NCI-H2171 treated with DMSO at 0.1 percent for 48 hours (cell line): ENCODE data around the gene ABHD6.
"Not testable (repeated sequence)": the region's sequence is repeated elsewhere in the genome, so short reads cannot be mapped to it uniquely, and the experiment has no call there.

ENCODE experiments used
- DNase-seq: peaks from one replicate; lab custom pipeline; 2025; lab: John Stamatoyannopoulos, UW

ABHD6 gene, protein sequence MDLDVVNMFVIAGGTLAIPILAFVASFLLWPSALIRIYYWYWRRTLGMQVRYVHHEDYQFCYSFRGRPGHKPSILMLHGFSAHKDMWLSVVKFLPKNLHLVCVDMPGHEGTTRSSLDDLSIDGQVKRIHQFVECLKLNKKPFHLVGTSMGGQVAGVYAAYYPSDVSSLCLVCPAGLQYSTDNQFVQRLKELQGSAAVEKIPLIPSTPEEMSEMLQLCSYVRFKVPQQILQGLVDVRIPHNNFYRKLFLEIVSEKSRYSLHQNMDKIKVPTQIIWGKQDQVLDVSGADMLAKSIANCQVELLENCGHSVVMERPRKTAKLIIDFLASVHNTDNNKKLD

DNA sequence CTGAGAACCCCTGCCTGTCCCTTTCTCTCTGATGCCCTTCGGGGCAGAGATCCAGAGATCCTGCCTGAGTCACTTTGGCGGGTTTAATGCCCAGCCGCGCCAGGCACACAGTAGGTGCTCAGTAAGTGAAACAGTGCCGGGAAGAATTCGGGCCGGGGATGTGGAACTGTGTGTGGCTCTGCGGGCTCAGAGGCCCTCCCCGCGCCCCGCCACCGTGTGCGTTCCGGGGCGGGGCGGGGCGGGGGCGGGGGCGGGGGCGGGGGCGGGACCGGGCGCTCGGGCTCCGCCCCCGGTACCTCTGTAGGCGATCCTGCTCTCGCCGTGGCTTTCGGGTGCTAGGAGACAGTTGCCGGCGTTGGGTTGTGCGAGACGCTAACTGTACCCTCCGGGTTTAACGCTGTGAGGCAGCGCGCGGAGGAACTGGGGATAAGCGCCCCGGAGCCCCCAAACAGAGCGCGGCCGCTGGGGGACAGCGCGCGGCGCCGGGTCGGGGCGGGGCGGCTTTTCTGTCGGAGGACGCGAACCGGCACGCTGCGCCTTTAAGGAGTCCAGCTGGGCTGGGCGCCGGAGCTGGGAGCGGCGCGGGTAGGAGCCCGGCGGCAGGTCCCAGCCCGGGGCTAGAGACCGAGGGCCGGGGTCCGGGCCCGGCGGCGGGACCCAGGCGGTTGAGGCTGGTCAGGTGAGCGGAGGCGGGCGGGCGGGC is at the start of gene ABHD6:
Gene ABHD6, plus strand, starts transcription at position 555 of the 703 bp plus-strand sequence. CDS start 18,795 bp downstream, outside the sequence.
- DNase-seq = peak; percentile 48

DNA sequence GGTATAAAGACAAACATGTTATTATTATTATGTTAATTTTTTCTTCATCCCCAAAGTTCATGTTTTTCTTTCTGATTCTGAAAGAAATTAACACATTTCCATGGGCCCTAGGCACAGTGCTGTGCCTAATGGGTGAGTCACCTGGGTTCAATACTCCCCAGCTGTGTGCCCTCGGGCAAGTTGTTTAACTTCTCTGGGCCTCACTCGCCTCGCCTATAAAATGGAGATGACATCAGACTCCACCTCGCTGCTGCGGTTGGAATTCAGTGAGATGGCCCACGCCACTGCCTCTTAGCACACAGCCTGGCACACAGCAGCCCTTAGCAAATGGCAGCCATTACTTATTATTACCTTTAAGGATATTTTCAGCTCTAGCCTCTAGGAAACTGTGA is 49.4 kb upstream of the ABHD6 start:
- no peak for DNase-seq

- no peak for DNase-seq
Observed at GRCh38 chr3:58188921-58189451, 48.6 kb upstream of the ABHD6 start.

- DNase-seq = no peak
Observed at GRCh38 chr3:58189691-58190090, 47.9 kb upstream of the ABHD6 start.

GRCh38 chr3:58190291-58190690 is 47.3 kb upstream of the ABHD6 start:
- no peak for DNase-seq

DNA sequence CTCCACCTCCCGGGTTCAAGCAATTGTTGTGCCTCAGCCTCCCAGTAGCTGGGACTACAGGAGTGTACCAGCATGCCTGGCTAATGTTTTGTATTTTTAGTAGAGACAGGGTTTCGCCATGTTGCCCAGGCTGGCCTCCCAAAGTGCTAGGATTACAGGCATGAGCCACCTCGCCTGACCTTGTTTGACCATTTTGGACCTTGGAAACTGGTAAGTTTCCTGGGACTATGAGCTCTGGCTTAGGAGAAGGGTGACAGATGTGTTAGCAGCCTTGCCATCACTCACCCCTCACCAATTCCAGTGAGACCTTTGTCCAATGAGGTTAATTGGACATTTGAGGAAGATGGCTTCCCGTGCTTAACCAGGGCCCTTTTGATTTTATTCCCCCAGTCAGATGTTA is 46.7 kb upstream of the ABHD6 start:
- DNase-seq = no peak

- DNase-seq = no peak
Observed at GRCh38 chr3:58191361-58191991, 46.1 kb upstream of the ABHD6 start.

- DNase-seq = no peak
Observed at GRCh38 chr3:58192069-58192468, 45.5 kb upstream of the ABHD6 start.

GRCh38 chr3:58193682-58194407 is 43.7 kb upstream of the ABHD6 start:
- no peak for DNase-seq

DNA sequence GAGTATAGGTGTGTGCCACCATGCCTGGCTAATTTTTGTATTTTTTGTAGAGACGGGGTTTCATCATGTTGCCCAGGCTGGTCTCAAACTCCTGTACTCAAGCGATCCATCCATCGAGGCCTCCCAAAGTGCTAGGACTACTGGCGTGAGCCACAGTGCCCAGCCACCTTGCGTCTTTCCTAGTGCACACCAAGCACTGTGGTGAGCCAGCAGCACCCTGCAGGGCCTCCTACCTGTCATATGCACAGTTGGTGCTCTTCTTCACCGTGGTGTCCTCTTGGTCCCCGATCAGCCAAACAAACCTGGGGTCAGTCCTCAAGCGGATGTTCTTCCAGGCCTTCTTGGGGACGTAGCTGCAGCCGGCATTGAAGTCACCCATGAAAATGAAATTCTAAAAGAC is 40.0 kb upstream of the ABHD6 start:
- DNase-seq = no peak

- no peak for DNase-seq
Observed at GRCh38 chr3:58198362-58198761, 39.2 kb upstream of the ABHD6 start.

- DNase-seq = no peak
Observed at GRCh38 chr3:58198804-58199203, 38.8 kb upstream of the ABHD6 start.

DNA sequence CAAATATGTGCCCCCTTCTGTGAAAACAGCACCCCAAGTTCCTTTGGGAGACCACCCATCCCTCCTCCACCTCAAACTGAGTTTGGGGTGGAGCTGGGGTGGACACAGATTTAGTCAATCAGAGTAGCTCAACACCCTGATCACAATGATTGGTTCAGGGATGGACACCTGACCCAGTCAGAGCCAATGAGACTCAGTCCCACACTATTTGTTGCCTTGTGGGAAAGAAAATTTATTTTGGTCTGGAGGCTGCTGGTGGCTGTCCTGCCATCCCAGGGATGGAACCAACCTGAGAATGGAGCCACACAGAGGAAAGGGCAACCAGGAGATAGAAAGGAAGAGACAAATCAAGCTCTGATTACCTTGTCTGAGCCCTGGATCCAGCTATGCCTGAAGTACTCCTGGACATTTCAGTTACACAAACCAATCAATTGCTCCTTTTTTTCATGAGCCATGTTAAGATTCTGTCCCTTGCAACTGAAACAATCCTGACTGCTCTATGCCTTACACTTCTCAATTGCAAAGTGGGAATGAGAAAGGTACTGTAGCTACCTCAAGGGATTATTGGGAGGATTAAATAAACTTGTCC is 37.4 kb upstream of the ABHD6 start:
- DNase-seq = no peak

GRCh38 chr3:58200846-58201355 is 36.7 kb upstream of the ABHD6 start:
- no peak for DNase-seq

DNA sequence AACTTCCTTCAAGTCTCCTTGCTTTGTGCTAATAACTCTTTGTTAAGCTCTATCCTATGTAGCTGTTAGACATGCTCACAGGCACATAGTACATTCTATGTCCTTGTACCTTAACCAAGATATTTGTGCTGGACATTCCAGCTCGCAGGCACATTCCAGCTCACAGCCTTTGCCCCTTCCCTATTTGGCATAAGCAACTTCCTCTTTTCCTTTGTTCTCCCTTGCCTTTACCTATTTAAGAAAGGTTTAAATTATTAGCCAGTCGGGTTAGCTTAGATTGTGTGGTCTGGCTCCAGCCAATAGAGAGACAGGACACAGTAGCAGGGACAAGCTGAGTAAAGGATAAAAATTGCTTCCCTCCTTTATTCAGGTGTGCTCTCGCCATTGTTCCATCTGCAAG is 36.1 kb upstream of the ABHD6 start:
- DNase-seq = not testable (repeated sequence)

- DNase-seq = peak; percentile 78
Observed at GRCh38 chr3:58202917-58203360, 34.7 kb upstream of the ABHD6 start.

DNA sequence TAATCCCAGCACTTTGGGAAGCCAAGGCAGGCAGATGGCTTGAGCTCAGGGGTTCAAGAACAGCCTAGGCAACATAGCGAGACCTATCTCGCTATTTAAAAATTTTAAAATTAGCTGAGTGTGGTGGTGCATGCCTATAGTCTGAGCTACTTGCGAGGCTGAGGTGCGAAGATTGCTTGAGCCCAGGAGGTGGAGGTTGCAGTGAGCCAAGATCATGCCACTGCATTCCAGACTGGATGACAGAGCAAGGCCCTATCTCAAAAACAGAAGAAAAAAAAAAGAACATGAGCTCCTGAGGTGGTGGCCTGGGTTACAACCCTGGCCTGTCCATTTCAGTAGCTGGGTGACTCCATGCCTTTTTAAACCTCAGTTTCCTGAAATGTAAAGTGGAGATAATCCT is 34.1 kb upstream of the ABHD6 start:
- DNase-seq = no peak

DNA sequence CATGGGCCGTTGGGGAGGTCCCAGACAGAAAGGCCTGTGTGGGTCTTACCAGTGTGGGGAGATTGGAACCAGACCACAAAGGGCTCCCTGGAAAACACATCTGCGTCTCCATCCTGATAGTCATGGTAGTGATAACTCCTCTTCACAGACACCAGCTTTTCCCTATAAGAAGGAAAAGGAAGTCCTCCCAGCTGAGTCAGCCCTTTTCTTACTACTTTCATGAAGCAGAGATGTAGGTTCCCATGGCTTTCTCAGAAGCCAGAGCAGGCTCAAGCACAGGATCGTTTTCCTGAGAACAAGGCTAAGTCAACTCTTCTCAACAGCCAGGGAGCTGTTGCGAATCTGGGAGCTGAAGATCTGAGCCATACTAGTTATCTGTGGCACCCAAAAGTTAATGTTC is 32.9 kb upstream of the ABHD6 start:
- no peak for DNase-seq

GRCh38 chr3:58205981-58206380 is 31.6 kb upstream of the ABHD6 start:
- no peak for DNase-seq

GRCh38 chr3:58206406-58207011 is 31.1 kb upstream of the ABHD6 start:
- DNase-seq = no peak

DNA sequence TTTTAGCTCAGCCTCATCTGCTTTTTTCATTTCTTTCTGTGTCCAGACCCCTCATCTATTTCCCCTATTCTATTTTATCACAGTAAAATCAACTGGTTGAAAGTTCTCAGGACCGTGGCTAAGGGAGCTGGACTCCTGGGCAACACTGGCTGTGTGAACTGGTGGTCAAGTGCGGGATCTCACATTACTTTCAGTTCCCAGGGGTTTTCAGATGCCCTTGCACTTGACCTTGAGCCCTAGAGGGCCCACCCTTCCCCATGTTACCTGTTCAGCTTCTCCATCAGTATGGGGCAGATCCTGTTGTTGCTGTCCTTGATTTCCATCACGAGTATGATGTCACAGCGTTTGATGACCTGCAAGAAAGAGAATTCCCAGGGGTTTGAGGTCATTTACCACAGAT is 29.6 kb upstream of the ABHD6 start:
- no peak for DNase-seq
